ENCODE data around the gene PCDHAC1. TPM values are rescaled to one million over a fixed set of nuclear protein-coding genes. Genes with fewer than 3 reads are reported as not detected.

PCDHAC1 gene
- polyA plus RNA-seq, 1 of the 3 experiments (the other 2 are of a cell fraction) = 0.08 TPM

GRCh38 chr5:140934964-140935606, 9.0 kb downstream of the PCDHAC1 start:
- CTCF ChIA-PET = interaction anchor here (0.8 to 4.6 kb wide), 6 partner anchors 8 to 105 kb away, joined by 3 to 34 read pairs (median 8); partner anchors contain the start of genes PCDHA12, PCDHA8 and PCDHAC1
- H2AFZ ChIP-seq (ENCODE audit: low read depth) = no peak overlapping the region
- POLR2A ChIA-PET = interaction anchor here (1.5 kb wide), 1 partner anchor 9 kb away, joined by 3 read pairs; the partner anchor contains the start of gene PCDHAC1

More at GRCh38 chr5:140934964-140935606, 9.0 kb downstream of the PCDHAC1 start:
- Histone ChIP-seq H3K4me3 (ENCODE audit: low read depth in 2 of 2, low read length in 1 of 2) (no peak overlapping the region), H4K20me1 (ENCODE audit: insufficient read depth) (no peaks in the 10 kb centered on the region), H3F3A (replicated peaks; ENCODE audit: insufficient read depth) (no peaks in the 10 kb centered on the region), H3K9me3 (no peaks in the 10 kb centered on the region), H3K4me2 (no peak overlapping the region), H3K27me3 (ENCODE audit: insufficient read depth) (no peaks in the 10 kb centered on the region), H3K27ac (ENCODE audit: low read depth in 2 of 2, low read length in 1 of 2) (no peak overlapping the region), H3K9ac (no peak overlapping the region), H3K4me1 (ENCODE audit: control insufficient read depth in 1 of 2, insufficient read depth in 2 of 2, low read depth in 1 of 2, low read length in 1 of 2) (no peaks in the 10 kb centered on the region; a peak in 1 of 4 replicates), H3K79me2 (ENCODE audit: insufficient read depth) (no peaks in the 10 kb centered on the region), H3K36me3 (replicated peaks in 1 of 2; ENCODE audit: control insufficient read depth in 1 of 2, insufficient read depth in 2 of 2, low read length in 1 of 2) (no peaks in the 10 kb centered on the region), H3K9me2 (no peaks in the 10 kb centered on the region)
- 65% methylated on average over 4 of the region's 4 CpGs for WGBS (ENCODE audit: low lambda C conversion rate)
- no peak for DNase-seq
- TF ChIP-seq USF1 (IDR thresholded peaks at IDR 0.05; ENCODE audit: borderline replicate concordance, low read depth) (no peak), POLR2AphosphoS5 (IDR thresholded peaks at IDR 0.05; ENCODE audit: low read depth, low read length) (no peak), NFIC (IDR thresholded peaks at IDR 0.05; ENCODE audit: borderline replicate concordance) (no peak), FOXJ3 (CRISPR knock-in tag; IDR thresholded peaks at IDR 0.05) (no peak), JUND (IDR thresholded peaks at IDR 0.05) (no peak), ZBTB33 (IDR thresholded peaks at IDR 0.05; ENCODE audit: borderline replicate concordance, low read depth) (no peak), CHD2 (IDR thresholded peaks at IDR 0.05; ENCODE audit: low read length, partially characterized antibody) (no peak), MXI1 (IDR thresholded peaks at IDR 0.05; ENCODE audit: low read depth, low read length) (no peak), SMC3 (IDR thresholded peaks at IDR 0.05; ENCODE audit: low read depth, low read length) (no peak), FOXM1 (IDR thresholded peaks at IDR 0.05; ENCODE audit: low read depth) (no peak), FOSL2 (IDR thresholded peaks at IDR 0.05; ENCODE audit: borderline replicate concordance, low read depth) (no peak), EP300 (IDR thresholded peaks at IDR 0.05; ENCODE audit: borderline replicate concordance in 1 of 2, low read depth in 1 of 2, low read length in 1 of 2) (no peak), MAX (IDR thresholded peaks at IDR 0.05; ENCODE audit: low read depth) (no peak)
- TF ChIP-seq, protein P1, sequence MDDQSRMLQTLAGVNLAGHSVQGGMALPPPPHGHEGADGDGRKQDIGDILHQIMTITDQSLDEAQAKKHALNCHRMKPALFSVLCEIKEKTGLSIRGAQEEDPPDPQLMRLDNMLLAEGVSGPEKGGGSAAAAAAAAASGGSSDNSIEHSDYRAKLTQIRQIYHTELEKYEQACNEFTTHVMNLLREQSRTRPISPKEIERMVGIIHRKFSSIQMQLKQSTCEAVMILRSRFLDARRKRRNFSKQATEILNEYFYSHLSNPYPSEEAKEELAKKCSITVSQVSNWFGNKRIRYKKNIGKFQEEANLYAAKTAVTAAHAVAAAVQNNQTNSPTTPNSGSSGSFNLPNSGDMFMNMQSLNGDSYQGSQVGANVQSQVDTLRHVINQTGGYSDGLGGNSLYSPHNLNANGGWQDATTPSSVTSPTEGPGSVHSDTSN (IDR thresholded peaks at IDR 0.05) = no peak
- TF ChIP-seq, protein P2, sequence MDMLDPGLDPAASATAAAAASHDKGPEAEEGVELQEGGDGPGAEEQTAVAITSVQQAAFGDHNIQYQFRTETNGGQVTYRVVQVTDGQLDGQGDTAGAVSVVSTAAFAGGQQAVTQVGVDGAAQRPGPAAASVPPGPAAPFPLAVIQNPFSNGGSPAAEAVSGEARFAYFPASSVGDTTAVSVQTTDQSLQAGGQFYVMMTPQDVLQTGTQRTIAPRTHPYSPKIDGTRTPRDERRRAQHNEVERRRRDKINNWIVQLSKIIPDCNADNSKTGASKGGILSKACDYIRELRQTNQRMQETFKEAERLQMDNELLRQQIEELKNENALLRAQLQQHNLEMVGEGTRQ (IDR thresholded peaks at IDR 0.05; ENCODE audit: borderline replicate concordance, low read depth, low read length) = no peak
